Measurements from ENCODE around the gene PRAMEF33.
"Not testable (repeated sequence)": the region's sequence is repeated elsewhere in the genome, so short reads cannot be mapped to it uniquely, and the experiment has no call there.

Gene PRAMEF33

DNA sequence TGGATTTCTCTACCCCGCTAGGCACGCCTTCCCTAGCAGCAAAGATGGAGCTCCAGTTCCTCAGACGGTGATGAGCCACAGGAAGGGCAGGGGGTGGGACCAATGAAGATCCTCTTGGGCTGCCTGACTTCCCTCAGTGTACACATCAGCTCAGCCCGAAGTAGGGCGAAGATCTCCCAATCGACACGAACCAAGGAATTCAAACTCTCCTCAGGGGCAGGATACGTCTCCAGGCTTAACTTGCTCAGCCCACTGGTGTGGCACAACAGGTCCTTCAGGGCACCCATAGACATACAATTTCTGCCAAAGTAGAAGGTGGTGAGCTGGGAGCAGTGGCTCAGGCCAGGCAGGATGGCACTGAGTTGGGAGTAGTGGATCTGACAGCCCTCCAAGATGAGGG, 39.2 kb downstream of the PRAMEF33 start:
- H3K9me3 ChIP-seq (ENCODE audit: control insufficient read depth, insufficient read depth, low read depth, low read length); H3K4me3 ChIP-seq (ENCODE audit: low read depth, low read length); H3K9ac ChIP-seq (ENCODE audit: low read length); H3K27me3 ChIP-seq (ENCODE audit: control insufficient read depth, insufficient read depth, low read length); H3K4me1 ChIP-seq (ENCODE audit: control insufficient read depth, insufficient read depth, low read length); H3K36me3 ChIP-seq (ENCODE audit: control insufficient read depth, insufficient read depth, low read length); H3K27ac ChIP-seq (ENCODE audit: low read depth, low read length): not testable (repeated sequence)

DNA sequence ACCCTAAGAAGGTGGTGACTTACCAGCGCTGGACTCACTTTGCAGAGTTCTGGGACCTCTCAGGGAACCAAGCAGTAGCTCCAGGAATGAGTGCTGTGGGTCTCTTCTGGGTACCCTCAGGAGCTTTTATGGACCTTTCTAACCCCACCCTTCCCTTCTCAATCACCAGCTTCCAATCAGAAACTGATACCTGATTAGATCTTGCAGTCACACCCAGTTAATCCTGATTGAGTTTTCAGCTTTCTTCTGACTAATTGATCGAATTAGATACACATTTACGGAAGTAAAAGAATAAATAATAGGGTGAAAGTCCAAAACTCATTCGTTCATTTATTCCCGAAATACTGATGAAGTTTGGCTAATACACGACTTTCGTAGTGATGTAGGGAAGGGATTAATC, 43.7 kb downstream of the PRAMEF33 start, which contains the start of gene PRAMEF14:
Gene PRAMEF14 (minus strand): TSS at position 101 of the 400 bp plus-strand sequence. CDS start 1,820 bp downstream, outside the sequence.
- H3K36me3 ChIP-seq (ENCODE audit: control insufficient read depth, insufficient read depth, low read length); H3K9me3 ChIP-seq (ENCODE audit: control insufficient read depth, insufficient read depth, low read depth, low read length): not testable (repeated sequence)

GRCh38 chr1:13353476-13353875, 50.1 kb downstream of the PRAMEF33 start:
- not testable (repeated sequence) for H3K4me1 ChIP-seq (ENCODE audit: control insufficient read depth, insufficient read depth, low read length); H3K4me3 ChIP-seq (ENCODE audit: low read depth, low read length); H3K27ac ChIP-seq (ENCODE audit: low read depth, low read length); H3K9me3 ChIP-seq (ENCODE audit: control insufficient read depth, insufficient read depth, low read depth, low read length); H3K27me3 ChIP-seq (ENCODE audit: control insufficient read depth, insufficient read depth, low read length); H3K9ac ChIP-seq (ENCODE audit: low read length); H3K36me3 ChIP-seq (ENCODE audit: control insufficient read depth, insufficient read depth, low read length)

More for the DNA sequence above, 43.7 kb downstream of the PRAMEF33 start, which contains the start of gene PRAMEF14:
- H3K4me3 ChIP-seq (ENCODE audit: low read depth, low read length); H3K4me1 ChIP-seq (ENCODE audit: control insufficient read depth, insufficient read depth, low read length); H3K27ac ChIP-seq (ENCODE audit: low read depth, low read length); H3K27me3 ChIP-seq (ENCODE audit: control insufficient read depth, insufficient read depth, low read length); H3K9ac ChIP-seq (ENCODE audit: low read length): not testable (repeated sequence)

DNA sequence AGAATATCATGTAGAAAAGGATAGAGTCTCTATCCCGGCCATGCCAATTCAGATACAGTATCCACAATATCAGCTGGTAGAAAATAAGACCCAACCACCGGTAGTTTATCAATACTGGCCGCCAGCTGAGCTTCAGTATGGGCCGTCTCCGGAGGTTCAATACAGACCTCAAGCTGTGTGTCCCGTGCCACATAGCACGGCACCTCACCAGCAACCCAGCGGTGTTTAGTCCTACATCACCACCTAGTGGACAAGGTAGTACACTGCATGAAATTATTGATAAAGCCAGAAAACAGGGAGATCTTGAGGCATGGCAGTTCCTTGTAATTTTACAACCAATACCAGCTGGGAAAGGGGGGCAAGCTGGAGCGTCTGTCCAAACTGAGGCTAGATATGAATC, 51.1 kb downstream of the PRAMEF33 start:
- H3K4me3 ChIP-seq (ENCODE audit: low read depth, low read length); H3K27ac ChIP-seq (ENCODE audit: low read depth, low read length); H3K9me3 ChIP-seq (ENCODE audit: control insufficient read depth, insufficient read depth, low read depth, low read length); H3K4me1 ChIP-seq (ENCODE audit: control insufficient read depth, insufficient read depth, low read length); H3K36me3 ChIP-seq (ENCODE audit: control insufficient read depth, insufficient read depth, low read length); H3K9ac ChIP-seq (ENCODE audit: low read length); H3K27me3 ChIP-seq (ENCODE audit: control insufficient read depth, insufficient read depth, low read length): not testable (repeated sequence)

GRCh38 chr1:13356774-13357173, 53.4 kb downstream of the PRAMEF33 start:
- H3K4me3 ChIP-seq (ENCODE audit: low read depth, low read length); H3K27ac ChIP-seq (ENCODE audit: low read depth, low read length); H3K27me3 ChIP-seq (ENCODE audit: control insufficient read depth, insufficient read depth, low read length); H3K9ac ChIP-seq (ENCODE audit: low read length); H3K9me3 ChIP-seq (ENCODE audit: control insufficient read depth, insufficient read depth, low read depth, low read length); H3K36me3 ChIP-seq (ENCODE audit: control insufficient read depth, insufficient read depth, low read length); H3K4me1 ChIP-seq (ENCODE audit: control insufficient read depth, insufficient read depth, low read length): not testable (repeated sequence)
